Measurements from ENCODE around the gene GRAMD4.

The GRAMD4 gene

DNA sequence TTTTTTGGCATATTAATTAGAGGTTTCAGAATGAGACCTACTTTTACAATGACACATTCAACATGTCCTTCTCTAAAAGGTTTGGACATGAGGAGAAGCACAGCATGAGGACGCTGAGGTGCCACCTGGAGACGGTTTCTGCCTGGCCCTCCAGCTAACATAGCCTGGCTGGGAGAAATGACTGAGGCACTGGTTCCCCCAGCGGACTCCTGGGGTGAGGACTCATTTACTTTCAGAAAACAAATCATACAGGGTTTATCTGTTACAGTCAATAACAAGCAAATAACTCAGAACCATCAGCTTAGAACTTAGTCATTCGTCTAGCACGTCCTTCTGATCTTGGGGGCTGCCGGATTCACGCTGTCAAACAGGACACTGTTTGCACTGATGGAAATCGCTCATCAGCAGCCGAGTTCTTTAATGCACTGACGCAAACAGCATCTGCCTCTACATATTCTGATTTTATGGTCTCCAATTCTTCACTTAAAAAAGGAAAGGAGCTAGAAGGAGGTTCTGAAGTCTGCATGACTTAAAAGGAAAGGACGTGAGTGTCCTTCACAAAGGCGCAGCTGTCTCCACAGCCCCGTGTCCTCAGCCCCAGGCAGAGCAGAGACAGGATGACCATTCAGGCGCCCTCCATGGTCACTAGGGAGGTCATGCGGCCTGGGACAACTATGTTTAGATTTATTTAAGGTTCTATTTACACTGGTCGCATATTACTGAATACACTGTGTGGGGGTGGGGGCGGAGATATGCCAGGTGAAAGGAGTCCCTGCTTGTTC is 73.6 kb downstream of the GRAMD4 start:
- Mint-ChIP-seq H3K4me1 (no peaks in the 10 kb centered on the region), H3K36me3 (ENCODE audit: low read depth) (peaks cover 41% of the 10 kb centered on the region), H3K27ac (no peak overlapping the region), H3K9me3 (no peaks in the 10 kb centered on the region), H3K4me3 (no peak overlapping the region), H3K27me3 (ENCODE audit: low read depth) (no peaks in the 10 kb centered on the region)
- TF ChIP-seq, protein P1, sequence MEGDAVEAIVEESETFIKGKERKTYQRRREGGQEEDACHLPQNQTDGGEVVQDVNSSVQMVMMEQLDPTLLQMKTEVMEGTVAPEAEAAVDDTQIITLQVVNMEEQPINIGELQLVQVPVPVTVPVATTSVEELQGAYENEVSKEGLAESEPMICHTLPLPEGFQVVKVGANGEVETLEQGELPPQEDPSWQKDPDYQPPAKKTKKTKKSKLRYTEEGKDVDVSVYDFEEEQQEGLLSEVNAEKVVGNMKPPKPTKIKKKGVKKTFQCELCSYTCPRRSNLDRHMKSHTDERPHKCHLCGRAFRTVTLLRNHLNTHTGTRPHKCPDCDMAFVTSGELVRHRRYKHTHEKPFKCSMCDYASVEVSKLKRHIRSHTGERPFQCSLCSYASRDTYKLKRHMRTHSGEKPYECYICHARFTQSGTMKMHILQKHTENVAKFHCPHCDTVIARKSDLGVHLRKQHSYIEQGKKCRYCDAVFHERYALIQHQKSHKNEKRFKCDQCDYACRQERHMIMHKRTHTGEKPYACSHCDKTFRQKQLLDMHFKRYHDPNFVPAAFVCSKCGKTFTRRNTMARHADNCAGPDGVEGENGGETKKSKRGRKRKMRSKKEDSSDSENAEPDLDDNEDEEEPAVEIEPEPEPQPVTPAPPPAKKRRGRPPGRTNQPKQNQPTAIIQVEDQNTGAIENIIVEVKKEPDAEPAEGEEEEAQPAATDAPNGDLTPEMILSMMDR (IDR thresholded peaks at IDR 0.05; ENCODE audit: unreplicated experiment in 3 of 3): no peak

DNA sequence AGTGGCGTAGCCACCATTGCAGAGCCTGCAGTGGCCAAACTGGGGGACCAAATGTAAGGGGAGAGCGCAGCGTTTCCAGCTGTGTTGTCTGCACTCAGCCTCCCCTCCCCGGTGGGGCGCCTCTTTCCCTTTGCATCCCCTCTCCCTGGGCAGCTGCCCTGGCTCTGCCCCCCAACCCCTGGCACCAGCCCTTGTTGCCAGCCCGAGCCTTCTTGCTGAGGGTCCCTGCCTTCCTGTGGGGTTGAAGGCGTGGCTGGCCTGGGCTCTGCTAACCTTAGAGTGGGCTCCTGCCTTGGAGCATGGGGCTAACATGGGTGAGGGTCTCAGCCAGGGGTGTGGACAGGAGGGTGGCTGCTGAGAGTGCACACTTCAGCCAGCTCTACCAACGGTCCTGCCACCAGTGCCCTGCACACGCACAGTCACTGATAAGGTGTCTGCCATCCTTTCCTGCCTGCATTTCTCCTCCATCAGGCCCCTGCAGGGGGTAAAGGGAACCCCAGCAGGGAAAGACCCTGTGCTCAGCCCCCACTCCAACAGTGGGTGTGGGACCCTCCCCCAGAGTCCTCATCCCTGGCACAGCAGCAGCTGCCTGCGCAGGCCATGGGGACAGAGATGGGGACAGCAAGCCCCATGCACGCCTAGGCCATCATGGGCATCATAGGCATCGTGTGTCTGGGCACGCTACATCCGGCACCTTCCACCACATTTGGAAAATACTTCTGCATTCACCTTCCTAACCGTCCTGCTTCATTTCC is 74.4 kb downstream of the GRAMD4 start:
- H3K27me3 Mint-ChIP-seq (ENCODE audit: low read depth): no peaks in the 10 kb centered on the region
- no peaks in the 10 kb centered on the region for H3K4me1 Mint-ChIP-seq
- no peaks in the 10 kb centered on the region for H3K9me3 Mint-ChIP-seq
- no peak overlapping the region for H3K4me3 Mint-ChIP-seq
- peaks cover 41% of the 10 kb centered on the region for H3K36me3 Mint-ChIP-seq (ENCODE audit: low read depth)
- no peak overlapping the region for H3K27ac Mint-ChIP-seq
- TF ChIP-seq, protein P1 (IDR thresholded peaks at IDR 0.05; ENCODE audit: unreplicated experiment in 3 of 3): no peak

DNA sequence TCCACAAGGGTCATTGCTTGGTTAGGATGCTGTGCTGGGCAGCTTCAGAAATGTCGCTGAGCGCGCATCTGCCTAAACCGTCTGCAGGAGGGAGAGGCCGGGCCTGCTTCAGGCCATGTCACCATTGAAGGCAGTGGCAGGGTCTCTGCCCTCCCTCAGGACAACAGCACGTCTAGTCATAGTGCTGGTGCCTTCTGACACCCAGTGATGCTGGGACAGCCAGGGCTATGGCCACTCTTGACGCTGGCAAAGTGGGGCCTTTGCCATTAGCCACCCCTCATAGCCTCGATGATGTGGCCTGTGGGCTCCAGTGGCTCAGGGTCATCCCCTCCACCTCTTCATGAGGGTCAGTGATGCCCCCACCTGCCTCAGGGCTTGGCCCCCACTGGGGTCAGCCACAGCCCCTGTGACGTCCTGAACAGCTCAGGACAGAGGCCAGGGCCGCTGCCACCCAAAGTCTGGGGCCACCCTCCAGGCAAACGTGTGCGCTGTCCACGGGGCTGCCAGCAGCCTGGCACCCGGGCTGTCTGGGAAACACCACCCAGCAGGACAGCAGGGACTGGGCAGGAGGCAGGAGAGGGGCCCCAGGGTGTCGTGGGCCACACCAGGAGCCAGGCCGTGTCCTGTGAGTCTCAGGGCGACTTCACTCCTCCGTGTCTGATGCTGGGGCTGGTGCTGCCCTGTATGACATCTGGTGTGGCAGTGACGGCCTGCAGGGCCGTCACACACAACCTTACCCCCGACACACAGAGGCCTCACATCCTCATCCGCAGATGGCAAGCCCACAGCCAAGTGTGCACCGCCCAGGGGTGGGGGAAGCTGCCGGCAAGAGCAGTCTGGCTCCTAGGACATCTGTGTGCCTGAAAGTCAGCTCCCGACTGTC is 75.4 kb downstream of the GRAMD4 start:
- no peak overlapping the region for H3K27ac Mint-ChIP-seq
- no peaks in the 10 kb centered on the region for H3K9me3 Mint-ChIP-seq
- H3K36me3 Mint-ChIP-seq (ENCODE audit: low read depth): peaks cover 39% of the 10 kb centered on the region
- H3K4me3 Mint-ChIP-seq: no peak overlapping the region
- H3K4me1 Mint-ChIP-seq: no peaks in the 10 kb centered on the region
- no peaks in the 10 kb centered on the region for H3K27me3 Mint-ChIP-seq (ENCODE audit: low read depth)
- TF ChIP-seq, protein P1 (IDR thresholded peaks at IDR 0.05; ENCODE audit: unreplicated experiment in 3 of 3): no peak

DNA sequence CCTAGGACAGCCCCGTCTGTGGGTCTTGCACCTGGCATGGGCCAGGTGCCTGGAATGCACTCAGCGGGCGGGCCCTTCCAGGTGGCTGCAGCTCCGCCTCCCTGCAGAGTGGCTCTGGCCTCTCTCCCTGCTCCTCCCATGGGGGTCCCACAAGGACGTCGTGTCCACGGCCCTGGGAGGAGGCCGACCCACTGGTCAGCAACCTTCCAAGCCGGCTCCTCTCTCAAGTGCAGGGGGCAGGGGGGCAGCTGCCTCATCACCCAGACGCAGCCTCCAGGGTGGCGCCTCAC is 76.0 kb downstream of the GRAMD4 start:
- Mint-ChIP-seq H3K4me3 (no peak overlapping the region), H3K9me3 (no peaks in the 10 kb centered on the region), H3K4me1 (no peaks in the 10 kb centered on the region)

DNA sequence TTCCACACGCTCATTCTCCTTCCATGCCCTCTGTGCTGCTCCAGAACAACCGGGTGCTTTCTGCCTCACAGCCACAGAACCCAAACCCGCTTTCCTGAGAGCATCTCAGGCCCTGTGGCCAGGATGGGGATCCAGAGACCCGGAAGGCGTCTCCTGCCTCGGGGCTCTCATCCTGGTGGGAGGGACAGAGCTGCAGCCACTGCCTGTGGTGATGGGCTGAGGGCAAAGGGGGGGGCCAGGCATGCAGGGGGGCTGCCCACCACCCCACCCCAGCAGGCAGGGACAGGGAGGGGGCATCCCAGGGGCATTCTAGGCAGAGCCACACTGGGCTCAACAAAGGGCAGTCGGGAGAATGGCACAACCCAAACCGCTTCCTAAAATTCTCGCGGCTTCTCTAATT is 76.4 kb downstream of the GRAMD4 start:
- no peaks in the 10 kb centered on the region for H3K4me1 Mint-ChIP-seq
- no peak overlapping the region for H3K27ac Mint-ChIP-seq
- TF ChIP-seq, protein P1 (IDR thresholded peaks at IDR 0.05; ENCODE audit: unreplicated experiment in 3 of 3): no peak
- H3K27me3 Mint-ChIP-seq (ENCODE audit: low read depth): no peaks in the 10 kb centered on the region
- H3K9me3 Mint-ChIP-seq: no peaks in the 10 kb centered on the region
- peaks cover 33% of the 10 kb centered on the region for H3K36me3 Mint-ChIP-seq (ENCODE audit: low read depth)
- H3K4me3 Mint-ChIP-seq: no peak overlapping the region

More for the DNA sequence above, 76.0 kb downstream of the GRAMD4 start:
- TF ChIP-seq, protein P1 (IDR thresholded peaks at IDR 0.05; ENCODE audit: unreplicated experiment in 3 of 3): no peak
- no peaks in the 10 kb centered on the region for H3K27me3 Mint-ChIP-seq (ENCODE audit: low read depth)
- H3K27ac Mint-ChIP-seq: no peak overlapping the region
- peaks cover 36% of the 10 kb centered on the region for H3K36me3 Mint-ChIP-seq (ENCODE audit: low read depth)

All from nephron (organoid).